HG02840 (cell line): Measurements from ENCODE around the gene GPC5.

Experiments
- ATAC-seq: cut with Tn5 transposase; IDR thresholded peaks from one replicate; pipeline ENCODE4 v1.9.1; 2021; ENCODE audit warnings: mild to moderate bottlenecking, moderate library complexity, moderate number of reproducible peaks; ENCODE audit not compliant: unreplicated experiment, low FRiP score

GPC5 gene

GRCh38 chr13:91698767-91699166 lies 300.3 kb downstream of the GPC5 start:
- no peak for ATAC-seq

GRCh38 chr13:91699863-91700262 lies 301.4 kb downstream of the GPC5 start:
- ATAC-seq: no peak

- no peak for ATAC-seq
These were observed 303.6 kb downstream of the GPC5 start for GRCh38 chr13:91701975-91702374.

GRCh38 chr13:91702411-91702810 lies 304.0 kb downstream of the GPC5 start:
- no peak for ATAC-seq

GRCh38 chr13:91704398-91704797 lies 306.0 kb downstream of the GPC5 start:
- no peak for ATAC-seq

- ATAC-seq: no peak
These were observed 310.1 kb downstream of the GPC5 start for GRCh38 chr13:91708558-91708957.

- no peak for ATAC-seq
These were observed 310.8 kb downstream of the GPC5 start for GRCh38 chr13:91709180-91709579.

- no peak for ATAC-seq
These were observed 312.3 kb downstream of the GPC5 start for GRCh38 chr13:91710733-91711132.

GRCh38 chr13:91714855-91715254 lies 316.4 kb downstream of the GPC5 start:
- ATAC-seq: no peak

- ATAC-seq: no peak
These were observed 318.1 kb downstream of the GPC5 start for GRCh38 chr13:91716436-91717065.

GRCh38 chr13:91719033-91719432 lies 320.6 kb downstream of the GPC5 start:
- no peak for ATAC-seq

GRCh38 chr13:91721413-91721812 lies 323.0 kb downstream of the GPC5 start:
- no peak for ATAC-seq

- ATAC-seq: no peak
These were observed 324.0 kb downstream of the GPC5 start for GRCh38 chr13:91722267-91722884.

GRCh38 chr13:91724591-91724990 lies 326.2 kb downstream of the GPC5 start:
- ATAC-seq: no peak

- no peak for ATAC-seq
These were observed 327.2 kb downstream of the GPC5 start for GRCh38 chr13:91725646-91726045.

GRCh38 chr13:91726671-91727070 lies 328.2 kb downstream of the GPC5 start:
- no peak for ATAC-seq

GRCh38 chr13:91729859-91730258 lies 331.4 kb downstream of the GPC5 start:
- ATAC-seq: no peak

GRCh38 chr13:91739751-91740150 lies 341.3 kb downstream of the GPC5 start:
- ATAC-seq: no peak

- no peak for ATAC-seq
These were observed 342.3 kb downstream of the GPC5 start for GRCh38 chr13:91740756-91741155.

GRCh38 chr13:91741925-91742324 lies 343.5 kb downstream of the GPC5 start:
- ATAC-seq: no peak

GRCh38 chr13:91744284-91744683 lies 345.9 kb downstream of the GPC5 start:
- ATAC-seq: no peak

GRCh38 chr13:91745967-91746366 lies 347.5 kb downstream of the GPC5 start:
- ATAC-seq: no peak
